SHP77 treated with DMSO at 0.1 percent for 48 hours (cell line): ENCODE measurements around the gene DGAT2.

Source experiments
- DNase-seq: peaks from one replicate; lab custom pipeline; 2025; lab: John Stamatoyannopoulos, UW

Gene DGAT2

GRCh38 chr11:75757651-75758050 is 10.9 kb upstream of the DGAT2 start:
- DNase-seq: no peak

- DNase-seq: no peak
These were observed 8.7 kb upstream of the DGAT2 start for GRCh38 chr11:75759832-75760231.

GRCh38 chr11:75760243-75760642 is 8.3 kb upstream of the DGAT2 start:
- DNase-seq: no peak

GRCh38 chr11:75760710-75761493 is 7.7 kb upstream of the DGAT2 start:
- no peak for DNase-seq

- DNase-seq: no peak
These were observed 6.4 kb upstream of the DGAT2 start for GRCh38 chr11:75762158-75762557.

- no peak for DNase-seq
These were observed 5.7 kb upstream of the DGAT2 start for GRCh38 chr11:75762885-75763284.

GRCh38 chr11:75763846-75764245 is 4.7 kb upstream of the DGAT2 start:
- no peak for DNase-seq

- no peak for DNase-seq
These were observed 3.5 kb upstream of the DGAT2 start for GRCh38 chr11:75765116-75765515.

- no peak for DNase-seq
These were observed 1.9 kb upstream of the DGAT2 start for GRCh38 chr11:75766443-75767227.

GRCh38 chr11:75767228-75767572 is 1.4 kb upstream of the DGAT2 start:
- no peak for DNase-seq

GRCh38 chr11:75767793-75768111 is 826 bp upstream of the DGAT2 start:
- DNase-seq: no peak

- DNase-seq: no peak
These were observed 562 bp downstream of the DGAT2 start for GRCh38 chr11:75768909-75769771.

- DNase-seq: no peak
These were observed 1.5 kb downstream of the DGAT2 start for GRCh38 chr11:75770102-75770501.

- DNase-seq: no peak
These were observed 3.2 kb downstream of the DGAT2 start for GRCh38 chr11:75771646-75772410.

GRCh38 chr11:75773595-75774353 is 5.2 kb downstream of the DGAT2 start:
- DNase-seq: no peak

GRCh38 chr11:75775056-75775455 is 6.5 kb downstream of the DGAT2 start:
- no peak for DNase-seq

GRCh38 chr11:75776546-75776945 is 8.0 kb downstream of the DGAT2 start:
- DNase-seq: no peak

- DNase-seq: no peak
These were observed 9.0 kb downstream of the DGAT2 start for GRCh38 chr11:75777461-75778110.

- no peak for DNase-seq
These were observed 10.4 kb downstream of the DGAT2 start for GRCh38 chr11:75778962-75779361.

GRCh38 chr11:75779960-75780359 is 11.4 kb downstream of the DGAT2 start:
- DNase-seq: no peak

GRCh38 chr11:75780888-75781287 is 12.3 kb downstream of the DGAT2 start:
- no peak for DNase-seq
